NCI-H345 treated with DMSO at 0.1 percent for 48 hours (cell line): Measurements from ENCODE around the gene DHX57.

Experiments used
- DNase-seq: peaks from one replicate; lab custom pipeline; 2025; ENCODE audit not compliant: unreplicated experiment; lab: John Stamatoyannopoulos, UW

DHX57 gene

GRCh38 chr2:38875576-38876367 is at the start of gene DHX57, which contains the start of gene MORN2:
Gene DHX57, minus strand, starts transcription at chr2:38875934. Its CDS starts 7,529 bp downstream, at chr2:38868405.
Gene MORN2, plus strand, starts transcription at chr2:38875976.
- peak; percentile 72 for DNase-seq

GRCh38 chr2:38922902-38923301 is 47.2 kb upstream of the DHX57 start:
- no peak for DNase-seq

GRCh38 chr2:38922389-38922788 is 46.7 kb upstream of the DHX57 start:
- DNase-seq: no peak

GRCh38 chr2:38912619-38913018 is 36.9 kb upstream of the DHX57 start:
- DNase-seq: no peak

GRCh38 chr2:38911191-38911590 is 35.5 kb upstream of the DHX57 start:
- no peak for DNase-seq

GRCh38 chr2:38909872-38910271 is 34.1 kb upstream of the DHX57 start:
- DNase-seq: no peak

- no peak for DNase-seq
These were observed 32.2 kb upstream of the DHX57 start for GRCh38 chr2:38907743-38908562.

GRCh38 chr2:38907242-38907641 is 31.5 kb upstream of the DHX57 start:
- DNase-seq: no peak

GRCh38 chr2:38905251-38905650 is 29.5 kb upstream of the DHX57 start:
- no peak for DNase-seq

- DNase-seq: no peak
These were observed 25.0 kb upstream of the DHX57 start for GRCh38 chr2:38900726-38901125.

GRCh38 chr2:38898256-38898655 is 22.5 kb upstream of the DHX57 start:
- no peak for DNase-seq

- no peak for DNase-seq
These were observed 17.1 kb upstream of the DHX57 start for GRCh38 chr2:38892819-38893218.

- no peak for DNase-seq
These were observed 13.8 kb upstream of the DHX57 start, which contains the start of gene ARHGEF33 for GRCh38 chr2:38889575-38889974. Gene ARHGEF33, plus strand, starts transcription at chr2:38889875. Its CDS starts 29,573 bp downstream, at chr2:38919448.

- no peak for DNase-seq
These were observed 13.3 kb upstream of the DHX57 start for GRCh38 chr2:38889045-38889444.

- no peak for DNase-seq
These were observed 12.3 kb upstream of the DHX57 start for GRCh38 chr2:38887902-38888554.

- DNase-seq: no peak
These were observed 11.6 kb upstream of the DHX57 start for GRCh38 chr2:38887347-38887746.

GRCh38 chr2:38886063-38886462 is 10.3 kb upstream of the DHX57 start:
- DNase-seq: no peak

GRCh38 chr2:38876407-38876806 is 673 bp upstream of the DHX57 start:
- peak; percentile 5 for DNase-seq

- no peak for DNase-seq
These were observed 533 bp downstream of the DHX57 start for GRCh38 chr2:38875227-38875575.

GRCh38 chr2:38873763-38874162 is 2.0 kb downstream of the DHX57 start:
- no peak for DNase-seq

- no peak for DNase-seq
These were observed 4.3 kb downstream of the DHX57 start for GRCh38 chr2:38871432-38871831.
